GM13977 (cell line): ENCODE data around the gene NFIA.

Source experiments
- DNase-seq: peaks from one replicate; pipeline ENCODE4 v3.0.0; 2012; ENCODE audit warnings: low spot score
- in situ Hi-C: fragments of 300-500 bp; cut with MboI; formaldehyde crosslinking; loops from one replicate; pipeline ENCODE4 v1.12.0; 2022; ENCODE audit warnings: low sequenced_read_pairs, low pct_unique_long_range_greater_than_20kb, mixed read lengths, inconsistent platforms; ENCODE audit not compliant: unreplicated experiment
- TF ChIP-seq, protein P1 (sequence below): IDR thresholded peaks from 2 replicates; pipeline ENCODE4 v1.5.1; 2012; ENCODE audit warnings: mild to moderate bottlenecking, control low read depth; ENCODE audit not compliant: insufficient read depth; ENCODE audit errors: extremely low read depth, missing control alignments

NFIA gene

DNA sequence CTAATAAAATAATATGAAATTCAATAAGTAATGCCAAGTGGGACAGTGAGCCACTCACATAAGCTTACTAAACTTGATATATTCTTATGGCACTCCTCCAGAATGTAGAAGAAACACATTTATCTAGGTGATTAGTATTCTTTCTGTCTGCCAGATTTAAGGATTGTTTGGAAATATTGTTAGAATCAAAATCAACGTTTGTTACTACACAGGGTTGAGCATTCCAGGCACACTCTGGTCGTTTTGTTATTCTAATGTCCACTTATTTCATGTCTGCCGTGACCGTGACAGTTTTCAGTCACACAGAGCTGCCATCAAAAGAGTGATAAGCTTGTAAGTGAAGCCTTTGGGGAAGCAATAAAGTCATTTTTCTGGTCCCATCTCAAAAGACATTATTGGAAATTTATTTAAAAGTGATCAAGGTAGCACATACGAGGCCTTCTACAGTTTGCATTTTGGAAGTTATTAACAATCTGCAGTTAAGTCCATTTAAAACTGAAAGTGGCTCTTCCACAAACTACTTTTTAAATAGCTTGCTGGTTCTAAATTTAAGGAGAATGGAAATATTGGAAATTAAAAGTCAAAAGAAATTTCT is 38.0 kb downstream of the NFIA start:
- TF ChIP-seq, protein P1, sequence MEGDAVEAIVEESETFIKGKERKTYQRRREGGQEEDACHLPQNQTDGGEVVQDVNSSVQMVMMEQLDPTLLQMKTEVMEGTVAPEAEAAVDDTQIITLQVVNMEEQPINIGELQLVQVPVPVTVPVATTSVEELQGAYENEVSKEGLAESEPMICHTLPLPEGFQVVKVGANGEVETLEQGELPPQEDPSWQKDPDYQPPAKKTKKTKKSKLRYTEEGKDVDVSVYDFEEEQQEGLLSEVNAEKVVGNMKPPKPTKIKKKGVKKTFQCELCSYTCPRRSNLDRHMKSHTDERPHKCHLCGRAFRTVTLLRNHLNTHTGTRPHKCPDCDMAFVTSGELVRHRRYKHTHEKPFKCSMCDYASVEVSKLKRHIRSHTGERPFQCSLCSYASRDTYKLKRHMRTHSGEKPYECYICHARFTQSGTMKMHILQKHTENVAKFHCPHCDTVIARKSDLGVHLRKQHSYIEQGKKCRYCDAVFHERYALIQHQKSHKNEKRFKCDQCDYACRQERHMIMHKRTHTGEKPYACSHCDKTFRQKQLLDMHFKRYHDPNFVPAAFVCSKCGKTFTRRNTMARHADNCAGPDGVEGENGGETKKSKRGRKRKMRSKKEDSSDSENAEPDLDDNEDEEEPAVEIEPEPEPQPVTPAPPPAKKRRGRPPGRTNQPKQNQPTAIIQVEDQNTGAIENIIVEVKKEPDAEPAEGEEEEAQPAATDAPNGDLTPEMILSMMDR: no peak
- DNase-seq: no peak
- in situ Hi-C loops: no loop called here

DNA sequence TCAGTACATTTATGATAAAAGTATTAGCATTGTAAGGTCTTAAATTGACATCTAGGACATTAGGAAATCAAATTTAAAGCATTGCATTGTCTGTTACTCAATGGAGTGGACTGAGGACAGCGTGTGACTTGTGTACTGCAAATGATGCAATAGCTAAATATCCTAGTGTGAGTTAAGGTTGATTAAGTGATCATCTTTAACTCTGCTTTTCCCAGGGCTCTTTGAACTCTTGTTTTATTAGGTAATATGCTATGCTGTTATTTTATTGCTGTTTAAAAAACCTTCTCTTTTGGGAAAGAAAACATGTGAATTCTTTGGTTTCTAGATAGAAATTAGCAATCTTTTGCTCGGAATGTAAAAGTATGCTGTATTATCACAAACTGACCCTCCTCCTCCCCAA is 38.6 kb downstream of the NFIA start:
- no peak for DNase-seq
- TF ChIP-seq, protein P1: no peak
- in situ Hi-C loops: no loop called here

DNA sequence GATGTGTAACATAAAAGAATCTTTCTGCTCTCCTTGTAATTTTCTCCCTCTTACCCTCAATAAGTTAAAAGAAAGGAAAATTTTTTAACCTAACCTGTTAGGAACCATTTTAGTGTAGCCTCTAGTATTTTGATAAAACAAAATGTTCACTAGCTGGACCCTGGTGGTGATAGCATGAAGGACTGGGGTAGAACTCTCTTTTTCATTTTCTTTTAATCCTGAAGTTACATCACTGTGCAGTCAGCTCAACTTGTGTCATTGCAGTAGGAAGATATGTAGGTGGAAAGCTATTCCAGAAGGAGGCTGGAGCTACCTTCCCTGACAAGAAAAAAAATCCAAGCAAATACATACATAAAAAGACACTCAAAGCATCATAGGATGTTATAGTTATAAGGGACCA is 39.3 kb downstream of the NFIA start:
- no peak for DNase-seq
- TF ChIP-seq, protein P1: no peak
- in situ Hi-C loops: no loop called here

DNA sequence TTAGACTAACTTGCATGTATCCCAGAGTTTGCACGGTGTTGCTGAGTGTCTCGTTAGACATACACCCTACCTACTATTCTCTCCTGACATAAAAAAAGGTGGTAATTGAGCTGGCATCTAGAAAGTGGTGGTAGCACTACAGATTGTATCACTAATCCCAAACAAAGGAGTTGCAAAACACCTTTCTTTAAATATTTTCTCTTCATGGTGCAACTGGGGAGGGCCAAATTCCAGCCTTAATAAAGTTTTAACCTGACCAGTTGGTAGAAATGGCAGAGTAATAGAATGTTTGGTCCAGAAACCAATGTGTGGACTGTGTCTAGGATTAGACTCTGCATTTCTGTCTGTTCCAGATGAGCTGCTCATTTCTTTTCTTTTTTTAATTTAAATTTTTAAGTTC is 40.0 kb downstream of the NFIA start:
- DNase-seq: no peak
- in situ Hi-C loops: no loop called here
- TF ChIP-seq, protein P1: no peak

DNA sequence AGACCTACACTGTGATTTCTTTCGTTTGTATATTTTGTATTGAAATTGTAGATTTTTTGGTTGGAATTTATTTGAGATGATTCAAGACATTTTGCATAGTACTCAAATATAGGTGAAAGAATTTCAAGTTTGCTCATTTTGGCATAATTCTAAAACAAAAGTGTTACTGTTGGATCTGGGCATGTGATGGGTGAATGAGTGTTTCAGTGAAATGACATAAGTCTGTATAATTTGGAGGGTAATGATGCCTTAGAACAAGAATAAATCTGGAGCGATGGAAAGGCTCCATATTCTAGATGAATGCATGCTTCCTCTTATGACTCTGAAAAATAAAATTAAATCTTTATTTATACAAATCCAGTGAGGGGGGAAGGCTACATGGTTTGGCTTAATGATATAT is 41.0 kb downstream of the NFIA start:
- in situ Hi-C loops: no loop called here
- TF ChIP-seq, protein P1: no peak
- no peak for DNase-seq

DNA sequence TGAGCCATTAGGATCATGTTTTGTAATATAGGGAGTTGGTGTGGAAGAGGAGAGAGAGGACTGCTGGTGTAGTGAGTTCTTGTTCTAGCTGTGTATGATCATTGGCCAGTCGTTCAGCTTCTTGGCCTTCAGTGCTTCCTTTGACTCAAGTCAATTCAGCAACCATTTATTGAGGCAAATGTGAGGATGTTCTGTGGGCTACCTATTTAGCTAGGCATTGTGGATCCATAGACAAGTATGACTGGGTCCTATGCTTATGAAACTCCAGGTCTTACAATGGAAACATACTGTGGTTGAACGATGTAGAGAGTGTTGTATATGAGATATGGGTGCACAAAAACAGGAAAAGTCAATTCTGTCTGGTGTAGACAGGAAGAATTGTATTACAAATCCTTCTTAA is 41.7 kb downstream of the NFIA start:
- no peak for DNase-seq
- in situ Hi-C loops: no loop called here
- TF ChIP-seq, protein P1: no peak

DNA sequence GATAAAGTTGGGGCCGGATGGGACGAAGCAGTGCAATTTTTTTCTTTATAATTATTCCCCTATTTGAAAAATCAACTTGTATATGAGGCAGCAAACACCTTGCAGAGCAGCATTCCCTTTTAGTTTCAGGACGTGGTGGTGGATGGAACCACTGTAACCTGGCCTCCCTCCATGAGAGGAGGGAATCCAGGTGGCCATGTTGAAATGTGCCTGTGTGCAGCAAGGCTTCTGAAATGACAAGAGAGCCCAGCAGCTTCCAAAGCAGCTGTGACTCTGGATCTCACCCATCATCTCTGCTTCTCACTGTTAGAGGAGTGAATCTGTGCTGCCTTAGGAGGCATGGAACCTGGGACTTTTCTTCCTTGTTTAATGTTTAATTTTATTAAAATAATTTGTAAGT is 42.3 kb downstream of the NFIA start:
- DNase-seq: no peak
- in situ Hi-C loops: no loop called here
- TF ChIP-seq, protein P1: no peak
